H9 (cell line): ENCODE data around the gene ASB15. TPM values are rescaled to one million over a fixed set of nuclear protein-coding genes. Genes with fewer than 3 reads are reported as not detected.

Experiments
- DNase-seq: peaks from one replicate; pipeline ENCODE4 v3.0.0-alpha.2; 2017
- H2AFZ ChIP-seq: one replicate; pipeline ENCODE4 v1.6.1; 2013; ENCODE audit warnings: mild to moderate bottlenecking, low read length, control low read depth, moderate library complexity
- H2AK5ac ChIP-seq: 2 replicates; pipeline ENCODE4 v1.6.1; 2013; ENCODE audit warnings: low read length, control low read depth, mixed read lengths; ENCODE audit not compliant: insufficient read length
- H2BK120ac ChIP-seq: one replicate; pipeline ENCODE4 v1.6.1; 2013; ENCODE audit warnings: low read depth, mild to moderate bottlenecking, low read length, control low read depth, inconsistent platforms; ENCODE audit not compliant: poor library complexity, severe bottlenecking
- H2BK12ac ChIP-seq: 2 replicates; pipeline ENCODE4 v1.6.1; 2013; ENCODE audit warnings: low read length, control low read depth, mixed read lengths, low read depth; ENCODE audit not compliant: insufficient read length
- H2BK15ac ChIP-seq: 2 replicates; pipeline ENCODE4 v1.6.1; 2013; ENCODE audit warnings: low read depth, low read length, control low read depth
- H2BK20ac ChIP-seq: one replicate; pipeline ENCODE4 v1.6.1; 2013; ENCODE audit warnings: low read depth, mild to moderate bottlenecking, low read length, control low read depth, inconsistent platforms; ENCODE audit not compliant: poor library complexity, severe bottlenecking
- H2BK5ac ChIP-seq: 2 replicates; pipeline ENCODE4 v1.6.1; 2013; ENCODE audit warnings: low read length, control low read depth, mixed read lengths; ENCODE audit not compliant: insufficient read length
- H3K14ac ChIP-seq: 2 replicates; pipeline ENCODE4 v1.6.1; 2013; ENCODE audit warnings: low read length, control low read depth; ENCODE audit not compliant: insufficient read depth
- H3K18ac ChIP-seq: 2 replicates; pipeline ENCODE4 v1.6.1; 2013; ENCODE audit warnings: low read depth, mild to moderate bottlenecking, mixed read lengths, low read length, control low read depth; ENCODE audit not compliant: insufficient read length
- H3K23ac ChIP-seq: 2 replicates; pipeline ENCODE4 v1.6.1; 2013; ENCODE audit warnings: low read length, control low read depth, mixed read lengths, low read depth; ENCODE audit not compliant: insufficient read length
- H3K23me2 ChIP-seq: 2 replicates; pipeline ENCODE4 v1.6.1; 2013; ENCODE audit warnings: low read depth, mild to moderate bottlenecking, mixed read lengths, low read length, control low read depth; ENCODE audit not compliant: insufficient read length, poor library complexity, severe bottlenecking
- H3K27ac ChIP-seq: 2 replicates; pipeline ENCODE4 v1.5.1; 2013; ENCODE audit warnings: low read length, control low read depth, mixed read lengths, low read depth; ENCODE audit not compliant: insufficient read length
- H3K27me3 ChIP-seq: 2 replicates; pipeline ENCODE4 v1.6.1; 2013; ENCODE audit warnings: low read length, control low read depth, inconsistent platforms; ENCODE audit not compliant: insufficient read depth
- H3K4ac ChIP-seq: 2 replicates; pipeline ENCODE4 v1.6.1; 2013; ENCODE audit warnings: low read depth, mild to moderate bottlenecking, control low read depth, inconsistent platforms, low read length, moderate library complexity
- H3K4me1 ChIP-seq: 2 replicates; pipeline ENCODE4 v1.6.1; 2013; ENCODE audit warnings: low read length, control low read depth, inconsistent platforms; ENCODE audit not compliant: insufficient read depth
- H3K4me2 ChIP-seq: 2 replicates; pipeline ENCODE4 v1.6.1; 2013; ENCODE audit warnings: low read length, control low read depth, mixed read lengths; ENCODE audit not compliant: insufficient read length, insufficient read depth
- H3K56ac ChIP-seq: 2 replicates; pipeline ENCODE4 v1.6.1; 2013; ENCODE audit warnings: low read depth, mild to moderate bottlenecking, mixed read lengths, low read length, control low read depth; ENCODE audit not compliant: insufficient read length
- H3K79me1 ChIP-seq: 2 replicates; pipeline ENCODE4 v1.6.1; 2013; ENCODE audit warnings: low read depth, mild to moderate bottlenecking, moderate library complexity, low read length, control low read depth, inconsistent platforms; ENCODE audit not compliant: insufficient read depth, poor library complexity, severe bottlenecking
- H3K79me2 ChIP-seq: 2 replicates; pipeline ENCODE4 v1.6.1; 2013; ENCODE audit warnings: low read length, control low read depth, inconsistent platforms; ENCODE audit not compliant: insufficient read depth
- H3K9ac ChIP-seq: 2 replicates; pipeline ENCODE4 v1.6.1; 2013; ENCODE audit warnings: low read length, control low read depth, mixed read lengths; ENCODE audit not compliant: insufficient read length; ENCODE audit errors: extremely low read depth
- H3K9me3 ChIP-seq: one replicate; pipeline ENCODE4 v1.6.1; 2013; ENCODE audit warnings: low read depth, low read length, inconsistent platforms; ENCODE audit not compliant: control insufficient read depth
- H3T11ph ChIP-seq: one replicate; pipeline ENCODE4 v1.6.1; 2013; ENCODE audit warnings: mild to moderate bottlenecking, low read length, control low read depth, inconsistent platforms
- H4K20me1 ChIP-seq: one replicate; pipeline ENCODE4 v1.6.1; 2013; ENCODE audit not compliant: control insufficient read depth, insufficient read length, insufficient read depth
- H4K5ac ChIP-seq: 2 replicates; pipeline ENCODE4 v1.6.1; 2013; ENCODE audit warnings: low read depth, mild to moderate bottlenecking, mixed read lengths, low read length, control low read depth; ENCODE audit not compliant: insufficient read length
- H4K8ac ChIP-seq: replicated peaks from 2 replicates; pipeline ENCODE4 v1.6.1; 2013; ENCODE audit warnings: low read length, control low read depth, mixed read lengths, low read depth; ENCODE audit not compliant: insufficient read length
- H4K91ac ChIP-seq: 2 replicates; pipeline ENCODE4 v1.6.1; 2013; ENCODE audit warnings: low read depth, mild to moderate bottlenecking, moderate library complexity, mixed read lengths, low read length, control low read depth; ENCODE audit not compliant: insufficient read length
- H3K27ac Mint-ChIP-seq, 3 experiments: 2 replicates in 2 of 3; 3 replicates in 1 of 3; pipeline ENCODE4 v1.8.0; 2020 to 2021; ENCODE audit warnings: mixed read lengths in 3 of 3, mild to moderate bottlenecking in 1 of 3, moderate library complexity in 1 of 3
- H3K27me3 Mint-ChIP-seq: 2 replicates; pipeline ENCODE4 v1.8.0; 2021; ENCODE audit warnings: low read depth, mild to moderate bottlenecking, moderate library complexity, mixed read lengths
- H3K36me3 Mint-ChIP-seq, 3 experiments: 2 replicates in 2 of 3; 3 replicates in 1 of 3; pipeline ENCODE4 v1.8.0; 2020 to 2021; ENCODE audit warnings: low read depth in 3 of 3, mixed read lengths in 3 of 3; ENCODE audit not compliant: insufficient read depth in 1 of 3
- H3K4me1 Mint-ChIP-seq, 2 experiments: 2 replicates each; pipeline ENCODE4 v1.8.0; 2020; ENCODE audit warnings: mixed read lengths in 2 of 2
- H3K4me3 Mint-ChIP-seq, 2 experiments: 2 replicates in 1 of 2; 3 replicates in 1 of 2; pipeline ENCODE4 v1.8.0; 2020 to 2021; ENCODE audit warnings: mild to moderate bottlenecking in 2 of 2, mixed read lengths in 2 of 2, moderate library complexity in 1 of 2
- H3K9me3 Mint-ChIP-seq, 2 experiments: 2 replicates in 1 of 2; 3 replicates in 1 of 2; pipeline ENCODE4 v1.8.0; 2020; ENCODE audit warnings: mild to moderate bottlenecking in 2 of 2, mixed read lengths in 2 of 2, moderate library complexity in 1 of 2
- WGBS: extraction: QIAGEN DNeasy Blood & Tissue Kit; methylation state at CpG from one replicate; pipeline ENCODE4 v1.1.7; 2013; ENCODE audit warnings: missing lambda C conversion rate, low lambda C conversion rate, mixed read lengths; ENCODE audit not compliant: insufficient read length; ENCODE audit errors: extremely low coverage; 5-methylcytosine and 5-hydroxymethylcytosine counted together
- total RNA-seq: library from RNA; stranded (reverse); gene quantifications from 2 replicates; pipeline ENCODE4 v1.2.1, GENCODE V29; 2021
- TF ChIP-seq, protein P1 (sequence below): fragments of 200-600 bp; sonication (generic); conservative IDR thresholded peaks from 3 replicates; pipeline ENCODE4 v1.8.0; 2021; ENCODE audit warnings: antibody characterized with exemption, mild to moderate bottlenecking

The ASB15 gene
- total RNA-seq, 1 experiment from 2014 or later: not detected

DNA sequence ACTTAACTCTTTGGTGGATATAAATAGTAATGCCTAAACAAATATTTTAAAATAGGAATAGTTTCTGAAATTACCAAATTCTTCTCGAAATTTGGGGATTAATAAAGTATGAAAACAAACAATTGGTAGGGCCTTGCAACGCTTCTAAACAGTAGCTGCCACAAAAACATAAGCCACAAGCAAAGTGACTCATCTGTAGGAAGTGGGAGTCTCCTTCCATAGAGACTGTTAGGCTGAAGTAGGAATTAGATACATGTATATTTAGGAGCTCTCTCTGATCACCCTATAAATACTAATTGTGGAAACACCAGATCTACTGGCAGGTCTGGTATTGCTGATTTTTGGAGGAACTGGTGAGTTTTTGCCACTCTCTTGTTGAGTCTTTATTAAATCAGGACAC is 48.3 kb downstream of the ASB15 start:
- Histone ChIP-seq H3T11ph (no peak overlapping the region), H3K27me3 (no peaks in the 10 kb centered on the region), H4K91ac (no peak overlapping the region), H3K4me2 (no peak overlapping the region), H3K4me1 (peaks cover 5% of the 10 kb centered on the region; the same call in 1 of the 2 replicates), H3K9me3 (no peaks in the 10 kb centered on the region), H4K5ac (no peak overlapping the region), H3K79me1 (no peaks in the 10 kb centered on the region), H3K14ac (no peak overlapping the region), H4K8ac (no peak overlapping the region), H3K23ac (no peak overlapping the region), H2AFZ (no peak overlapping the region), H3K18ac (no peak overlapping the region), H2BK5ac (no peak overlapping the region), H3K4ac (no peak overlapping the region), H2BK20ac (no peak overlapping the region), H3K9ac (no peak overlapping the region), H2BK120ac (no peak overlapping the region), H3K27ac (no peak overlapping the region), H3K56ac (no peak overlapping the region), H2BK15ac (no peak overlapping the region), H4K20me1 (no peaks in the 10 kb centered on the region), H2BK12ac (no peak overlapping the region), H2AK5ac (no peak overlapping the region), H3K79me2 (no peaks in the 10 kb centered on the region), H3K23me2 (no peaks in the 10 kb centered on the region)
- H3K36me3 Mint-ChIP-seq: no peaks in the 10 kb centered on the region
- H3K4me1 Mint-ChIP-seq: peaks cover 19 to 26% of the 10 kb centered on the region in 2 experiments
- DNase-seq: no peak
- H3K27ac Mint-ChIP-seq: no peak overlapping the region
- H3K27me3 Mint-ChIP-seq: no peaks in the 10 kb centered on the region
- H3K4me3 Mint-ChIP-seq: no peak overlapping the region
- TF ChIP-seq, protein P1, sequence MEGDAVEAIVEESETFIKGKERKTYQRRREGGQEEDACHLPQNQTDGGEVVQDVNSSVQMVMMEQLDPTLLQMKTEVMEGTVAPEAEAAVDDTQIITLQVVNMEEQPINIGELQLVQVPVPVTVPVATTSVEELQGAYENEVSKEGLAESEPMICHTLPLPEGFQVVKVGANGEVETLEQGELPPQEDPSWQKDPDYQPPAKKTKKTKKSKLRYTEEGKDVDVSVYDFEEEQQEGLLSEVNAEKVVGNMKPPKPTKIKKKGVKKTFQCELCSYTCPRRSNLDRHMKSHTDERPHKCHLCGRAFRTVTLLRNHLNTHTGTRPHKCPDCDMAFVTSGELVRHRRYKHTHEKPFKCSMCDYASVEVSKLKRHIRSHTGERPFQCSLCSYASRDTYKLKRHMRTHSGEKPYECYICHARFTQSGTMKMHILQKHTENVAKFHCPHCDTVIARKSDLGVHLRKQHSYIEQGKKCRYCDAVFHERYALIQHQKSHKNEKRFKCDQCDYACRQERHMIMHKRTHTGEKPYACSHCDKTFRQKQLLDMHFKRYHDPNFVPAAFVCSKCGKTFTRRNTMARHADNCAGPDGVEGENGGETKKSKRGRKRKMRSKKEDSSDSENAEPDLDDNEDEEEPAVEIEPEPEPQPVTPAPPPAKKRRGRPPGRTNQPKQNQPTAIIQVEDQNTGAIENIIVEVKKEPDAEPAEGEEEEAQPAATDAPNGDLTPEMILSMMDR: no peak
- H3K9me3 Mint-ChIP-seq: no peaks in the 10 kb centered on the region
- WGBS: no CpG with 5 or more reads among the region's 2 CpGs
